ENCODE measurements around the gene TOR2A.

GRCh38 chr9:127722055-127722745 lies 12.9 kb downstream of the TOR2A start:
- TF ChIP-seq, protein P1, sequence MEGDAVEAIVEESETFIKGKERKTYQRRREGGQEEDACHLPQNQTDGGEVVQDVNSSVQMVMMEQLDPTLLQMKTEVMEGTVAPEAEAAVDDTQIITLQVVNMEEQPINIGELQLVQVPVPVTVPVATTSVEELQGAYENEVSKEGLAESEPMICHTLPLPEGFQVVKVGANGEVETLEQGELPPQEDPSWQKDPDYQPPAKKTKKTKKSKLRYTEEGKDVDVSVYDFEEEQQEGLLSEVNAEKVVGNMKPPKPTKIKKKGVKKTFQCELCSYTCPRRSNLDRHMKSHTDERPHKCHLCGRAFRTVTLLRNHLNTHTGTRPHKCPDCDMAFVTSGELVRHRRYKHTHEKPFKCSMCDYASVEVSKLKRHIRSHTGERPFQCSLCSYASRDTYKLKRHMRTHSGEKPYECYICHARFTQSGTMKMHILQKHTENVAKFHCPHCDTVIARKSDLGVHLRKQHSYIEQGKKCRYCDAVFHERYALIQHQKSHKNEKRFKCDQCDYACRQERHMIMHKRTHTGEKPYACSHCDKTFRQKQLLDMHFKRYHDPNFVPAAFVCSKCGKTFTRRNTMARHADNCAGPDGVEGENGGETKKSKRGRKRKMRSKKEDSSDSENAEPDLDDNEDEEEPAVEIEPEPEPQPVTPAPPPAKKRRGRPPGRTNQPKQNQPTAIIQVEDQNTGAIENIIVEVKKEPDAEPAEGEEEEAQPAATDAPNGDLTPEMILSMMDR (IDR thresholded peaks at IDR 0.05): no peak
- no peak for TF ChIP-seq EP300 (IDR thresholded peaks at IDR 0.05; ENCODE audit: low read depth)
